ENCODE measurements around the gene ISL2. TPM values are rescaled to one million over a fixed set of nuclear protein-coding genes. Genes with fewer than 3 reads are reported as not detected.

The ISL2 gene
- total RNA-seq, 1 experiment from 2014 or later, result 0.51 TPM

- CTCF ChIA-PET, result no interaction called here
- no peak overlapping the region for H3K4me3 ChIP-seq (ENCODE audit: low read depth in 2 of 2, low read length in 2 of 2)
- no peak for ATAC-seq
- no peak for TF ChIP-seq POLR2AphosphoS5 (IDR thresholded peaks at IDR 0.05; ENCODE audit: low read depth, low read length)
- TF ChIP-seq, protein P1, sequence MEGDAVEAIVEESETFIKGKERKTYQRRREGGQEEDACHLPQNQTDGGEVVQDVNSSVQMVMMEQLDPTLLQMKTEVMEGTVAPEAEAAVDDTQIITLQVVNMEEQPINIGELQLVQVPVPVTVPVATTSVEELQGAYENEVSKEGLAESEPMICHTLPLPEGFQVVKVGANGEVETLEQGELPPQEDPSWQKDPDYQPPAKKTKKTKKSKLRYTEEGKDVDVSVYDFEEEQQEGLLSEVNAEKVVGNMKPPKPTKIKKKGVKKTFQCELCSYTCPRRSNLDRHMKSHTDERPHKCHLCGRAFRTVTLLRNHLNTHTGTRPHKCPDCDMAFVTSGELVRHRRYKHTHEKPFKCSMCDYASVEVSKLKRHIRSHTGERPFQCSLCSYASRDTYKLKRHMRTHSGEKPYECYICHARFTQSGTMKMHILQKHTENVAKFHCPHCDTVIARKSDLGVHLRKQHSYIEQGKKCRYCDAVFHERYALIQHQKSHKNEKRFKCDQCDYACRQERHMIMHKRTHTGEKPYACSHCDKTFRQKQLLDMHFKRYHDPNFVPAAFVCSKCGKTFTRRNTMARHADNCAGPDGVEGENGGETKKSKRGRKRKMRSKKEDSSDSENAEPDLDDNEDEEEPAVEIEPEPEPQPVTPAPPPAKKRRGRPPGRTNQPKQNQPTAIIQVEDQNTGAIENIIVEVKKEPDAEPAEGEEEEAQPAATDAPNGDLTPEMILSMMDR (IDR thresholded peaks at IDR 0.05), result no peak
- no peak for TF ChIP-seq SIN3A (IDR thresholded peaks at IDR 0.05; ENCODE audit: borderline replicate concordance, insufficient read depth, low read depth, low read length)
- no peak for TF ChIP-seq TCF7L2 (IDR thresholded peaks at IDR 0.05; ENCODE audit: low read depth, low read length)
- TF ChIP-seq, protein P2, sequence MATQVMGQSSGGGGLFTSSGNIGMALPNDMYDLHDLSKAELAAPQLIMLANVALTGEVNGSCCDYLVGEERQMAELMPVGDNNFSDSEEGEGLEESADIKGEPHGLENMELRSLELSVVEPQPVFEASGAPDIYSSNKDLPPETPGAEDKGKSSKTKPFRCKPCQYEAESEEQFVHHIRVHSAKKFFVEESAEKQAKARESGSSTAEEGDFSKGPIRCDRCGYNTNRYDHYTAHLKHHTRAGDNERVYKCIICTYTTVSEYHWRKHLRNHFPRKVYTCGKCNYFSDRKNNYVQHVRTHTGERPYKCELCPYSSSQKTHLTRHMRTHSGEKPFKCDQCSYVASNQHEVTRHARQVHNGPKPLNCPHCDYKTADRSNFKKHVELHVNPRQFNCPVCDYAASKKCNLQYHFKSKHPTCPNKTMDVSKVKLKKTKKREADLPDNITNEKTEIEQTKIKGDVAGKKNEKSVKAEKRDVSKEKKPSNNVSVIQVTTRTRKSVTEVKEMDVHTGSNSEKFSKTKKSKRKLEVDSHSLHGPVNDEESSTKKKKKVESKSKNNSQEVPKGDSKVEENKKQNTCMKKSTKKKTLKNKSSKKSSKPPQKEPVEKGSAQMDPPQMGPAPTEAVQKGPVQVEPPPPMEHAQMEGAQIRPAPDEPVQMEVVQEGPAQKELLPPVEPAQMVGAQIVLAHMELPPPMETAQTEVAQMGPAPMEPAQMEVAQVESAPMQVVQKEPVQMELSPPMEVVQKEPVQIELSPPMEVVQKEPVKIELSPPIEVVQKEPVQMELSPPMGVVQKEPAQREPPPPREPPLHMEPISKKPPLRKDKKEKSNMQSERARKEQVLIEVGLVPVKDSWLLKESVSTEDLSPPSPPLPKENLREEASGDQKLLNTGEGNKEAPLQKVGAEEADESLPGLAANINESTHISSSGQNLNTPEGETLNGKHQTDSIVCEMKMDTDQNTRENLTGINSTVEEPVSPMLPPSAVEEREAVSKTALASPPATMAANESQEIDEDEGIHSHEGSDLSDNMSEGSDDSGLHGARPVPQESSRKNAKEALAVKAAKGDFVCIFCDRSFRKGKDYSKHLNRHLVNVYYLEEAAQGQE (IDR thresholded peaks at IDR 0.05; ENCODE audit: insufficient read depth in 1 of 2, low read depth in 2 of 2, low read length in 1 of 2), result no peak
- intact Hi-C loops (cut with micrococcal nuclease; ENCODE audit: unreplicated experiment), result no loop called here
- BruUV-seq (replicated peaks), result no TSS peak
- H3K9me3 ChIP-seq (ENCODE audit: control insufficient read depth, insufficient read depth, low read depth, low read length), result no peaks in the 10 kb centered on the region
- no peaks in the 10 kb centered on the region for H3K4me1 ChIP-seq (ENCODE audit: control insufficient read depth, insufficient read depth, low read length)
- no peak overlapping the region for H3K27ac ChIP-seq (ENCODE audit: low read length)
- POLR2A ChIA-PET, result interaction anchor here (0.6 kb wide), 1 partner anchor 662 kb away, joined by 6 read pairs; no protein-coding TSS in a partner anchor
- no peaks in the 10 kb centered on the region for H3K36me3 ChIP-seq (ENCODE audit: control insufficient read depth, insufficient read depth, low read length)
- no peaks in the 10 kb centered on the region; the same call in 1 of the 2 replicates for H3K27me3 ChIP-seq (ENCODE audit: control insufficient read depth, insufficient read depth, low read length)
- in situ Hi-C loops (cut with HindIII; ENCODE audit: low pct_unique_long_range_greater_than_20kb, low sequenced_read_pairs), result no loop called here
- no peak for DNase-seq (ENCODE audit: low read depth, low spot score)
Observed at GRCh38 chr15:76328106-76328696, 8.4 kb upstream of the ISL2 start.

GRCh38 chr15:76328958-76329357 lies 7.6 kb upstream of the ISL2 start:
- ChIA-PET CTCF (no interaction called here), POLR2A (interaction anchor here (0.6 kb wide), 1 partner anchor 661 kb away, joined by 6 read pairs; no protein-coding TSS in a partner anchor)
- BruUV-seq (replicated peaks), result no TSS peak
- DNase-seq (ENCODE audit: low read depth, low spot score), result no peak
- in situ Hi-C loops (cut with HindIII; ENCODE audit: low pct_unique_long_range_greater_than_20kb, low sequenced_read_pairs) (no loop called here), intact Hi-C loops (cut with micrococcal nuclease; ENCODE audit: unreplicated experiment) (no loop called here)
- H3K4me3 ChIP-seq (ENCODE audit: low read depth in 2 of 2, low read length in 2 of 2), result no peak overlapping the region
- TF ChIP-seq SIN3A (IDR thresholded peaks at IDR 0.05; ENCODE audit: borderline replicate concordance, insufficient read depth, low read depth, low read length) (no peak), TCF7L2 (IDR thresholded peaks at IDR 0.05; ENCODE audit: low read depth, low read length) (no peak), POLR2AphosphoS5 (IDR thresholded peaks at IDR 0.05; ENCODE audit: low read depth, low read length) (no peak)
- TF ChIP-seq, protein P1 (IDR thresholded peaks at IDR 0.05), result no peak
- TF ChIP-seq, protein P2 (IDR thresholded peaks at IDR 0.05; ENCODE audit: insufficient read depth in 1 of 2, low read depth in 2 of 2, low read length in 1 of 2), result no peak
- no peaks in the 10 kb centered on the region; the same call in 1 of the 2 replicates for H3K27me3 ChIP-seq (ENCODE audit: control insufficient read depth, insufficient read depth, low read length)
- H3K36me3 ChIP-seq (ENCODE audit: control insufficient read depth, insufficient read depth, low read length), result no peaks in the 10 kb centered on the region
- H3K9me3 ChIP-seq (ENCODE audit: control insufficient read depth, insufficient read depth, low read depth, low read length), result no peaks in the 10 kb centered on the region
- no peak overlapping the region for H3K27ac ChIP-seq (ENCODE audit: low read length)
- no peak for ATAC-seq
- H3K4me1 ChIP-seq (ENCODE audit: control insufficient read depth, insufficient read depth, low read length), result no peaks in the 10 kb centered on the region

Data from Panc1 (cell line).